Skeletal muscle tissue (tissue), 4 donors: ENCODE data around the gene FITM2. TPM values are rescaled to one million over a fixed set of nuclear protein-coding genes. Genes with fewer than 3 reads are reported as not detected.

ENCODE experiments used
- H3K27ac ChIP-seq: one replicate; pipeline ENCODE4 v1.7.0; 2013; ENCODE audit warnings: mild to moderate bottlenecking, low read depth, low read length, inconsistent platforms
- H3K27me3 ChIP-seq, 3 donors: one replicate each; pipeline ENCODE4 v1.7.0; 2013; ENCODE audit warnings: low read length in 3 of 3; ENCODE audit not compliant: control insufficient read depth in 3 of 3, insufficient read depth in 3 of 3
- H3K36me3 ChIP-seq, 3 donors: one replicate each; pipeline ENCODE4 v1.7.0; 2013; ENCODE audit warnings: low read length in 3 of 3; ENCODE audit not compliant: control insufficient read depth in 3 of 3, insufficient read depth in 3 of 3
- H3K4me1 ChIP-seq, 3 donors: one replicate each; pipeline ENCODE4 v1.7.0; 2013; ENCODE audit warnings: low read length in 3 of 3, mild to moderate bottlenecking in 3 of 3; ENCODE audit not compliant: control insufficient read depth in 3 of 3, insufficient read depth in 3 of 3
- H3K4me3 ChIP-seq, 3 donors: one replicate each; pipeline ENCODE4 v1.7.0; 2013; ENCODE audit warnings: low read length in 3 of 3
- H3K9ac ChIP-seq, 3 donors: one replicate each; pipeline ENCODE4 v1.7.0; 2013; ENCODE audit warnings: low read length in 3 of 3, mild to moderate bottlenecking in 3 of 3, moderate library complexity in 2 of 3, low read depth in 1 of 3
- H3K9me3 ChIP-seq, 3 donors: one replicate each; pipeline ENCODE4 v1.7.0; 2013; ENCODE audit warnings: low read length in 3 of 3; ENCODE audit not compliant: control insufficient read depth in 3 of 3
- total RNA-seq: library from RNA; depleted of rRNA; stranded (reverse); fragments of >200 nt; gene quantifications from one replicate; pipeline ENCODE4 v1.2.3, GENCODE V29; 2014
- donor health status: Osteomylitis.

Gene FITM2
- total RNA-seq, 1 donor from 2014 or later, result 9.9 TPM

- Histone ChIP-seq H3K27ac (no peak overlapping the region), H3K4me3 (no peak overlapping the region), H3K36me3 (peaks cover 0 to 2% (median 0%) of the 10 kb centered on the region in 3 donors), H3K4me1 (no peaks in the 10 kb centered on the region), H3K9me3 (no peaks in the 10 kb centered on the region), H3K27me3 (no peaks in the 10 kb centered on the region), H3K9ac (no peak overlapping the region)
Observed at GRCh38 chr20:44288252-44288651, 22.8 kb downstream of the FITM2 start.

- Histone ChIP-seq H3K4me1 (no peaks in the 10 kb centered on the region), H3K4me3 (no peak overlapping the region), H3K27ac (no peak overlapping the region), H3K27me3 (no peaks in the 10 kb centered on the region), H3K9me3 (no peaks in the 10 kb centered on the region), H3K36me3 (peaks cover 0 to 2% (median 0%) of the 10 kb centered on the region in 3 donors), H3K9ac (no peak overlapping the region)
Observed at GRCh38 chr20:44287272-44288097, 23.5 kb downstream of the FITM2 start.

- no peak overlapping the region for H3K27ac ChIP-seq
- H3K36me3 ChIP-seq, result no peaks in the 10 kb centered on the region
- H3K4me1 ChIP-seq, result no peaks in the 10 kb centered on the region
- no peak overlapping the region for H3K4me3 ChIP-seq
- H3K27me3 ChIP-seq, result no peaks in the 10 kb centered on the region
- no peak overlapping the region for H3K9ac ChIP-seq
- H3K9me3 ChIP-seq, result no peaks in the 10 kb centered on the region
Observed at GRCh38 chr20:44284032-44284431, 27.0 kb downstream of the FITM2 start.

GRCh38 chr20:44282192-44282591 lies 28.8 kb downstream of the FITM2 start:
- no peaks in the 10 kb centered on the region for H3K9me3 ChIP-seq
- no peaks in the 10 kb centered on the region for H3K4me1 ChIP-seq
- no peak overlapping the region for H3K4me3 ChIP-seq
- no peak overlapping the region for H3K27ac ChIP-seq
- H3K36me3 ChIP-seq, result no peaks in the 10 kb centered on the region
- no peak overlapping the region for H3K9ac ChIP-seq
- H3K27me3 ChIP-seq, result no peaks in the 10 kb centered on the region

GRCh38 chr20:44280387-44280786 lies 30.6 kb downstream of the FITM2 start:
- Histone ChIP-seq H3K27ac (no peak overlapping the region), H3K9ac (no peak overlapping the region), H3K27me3 (no peaks in the 10 kb centered on the region), H3K4me1 (no peaks in the 10 kb centered on the region), H3K36me3 (no peaks in the 10 kb centered on the region), H3K4me3 (no peak overlapping the region), H3K9me3 (no peaks in the 10 kb centered on the region)

- no peak overlapping the region for H3K9ac ChIP-seq
- H3K4me1 ChIP-seq, result no peaks in the 10 kb centered on the region
- no peaks in the 10 kb centered on the region for H3K27me3 ChIP-seq
- no peaks in the 10 kb centered on the region for H3K36me3 ChIP-seq
- H3K9me3 ChIP-seq, result no peaks in the 10 kb centered on the region
- no peak overlapping the region for H3K27ac ChIP-seq
- no peak overlapping the region for H3K4me3 ChIP-seq
Observed at GRCh38 chr20:44279228-44279627, 31.8 kb downstream of the FITM2 start.

GRCh38 chr20:44274303-44275017 lies 36.5 kb downstream of the FITM2 start:
- H3K9me3 ChIP-seq, result no peaks in the 10 kb centered on the region
- H3K36me3 ChIP-seq, result peaks cover 0 to 8% (median 0%) of the 10 kb centered on the region in 3 donors
- no peak overlapping the region for H3K27ac ChIP-seq
- H3K9ac ChIP-seq, result no peak overlapping the region
- no peaks in the 10 kb centered on the region for H3K27me3 ChIP-seq
- no peak overlapping the region for H3K4me3 ChIP-seq
- no peaks in the 10 kb centered on the region for H3K4me1 ChIP-seq

GRCh38 chr20:44273231-44274215 lies 37.5 kb downstream of the FITM2 start:
- no peak overlapping the region for H3K27ac ChIP-seq
- no peak overlapping the region for H3K4me3 ChIP-seq
- peaks cover 0 to 8% (median 0%) of the 10 kb centered on the region in 3 donors for H3K36me3 ChIP-seq
- H3K9me3 ChIP-seq, result no peaks in the 10 kb centered on the region
- no peak overlapping the region for H3K9ac ChIP-seq
- H3K27me3 ChIP-seq, result no peaks in the 10 kb centered on the region
- no peaks in the 10 kb centered on the region for H3K4me1 ChIP-seq

- H3K4me3 ChIP-seq, result no peak overlapping the region
Observed at GRCh38 chr20:44271915-44272663, 38.9 kb downstream of the FITM2 start.

More at GRCh38 chr20:44271915-44272663, 38.9 kb downstream of the FITM2 start:
- H3K36me3 ChIP-seq, result peaks cover 0 to 8% (median 0%) of the 10 kb centered on the region in 3 donors
- H3K4me1 ChIP-seq, result no peaks in the 10 kb centered on the region
- no peak overlapping the region for H3K9ac ChIP-seq
- H3K27ac ChIP-seq, result no peak overlapping the region
- H3K9me3 ChIP-seq, result no peaks in the 10 kb centered on the region
- H3K27me3 ChIP-seq, result no peaks in the 10 kb centered on the region
